Retinal pigment epithelial cell (primary cell): ENCODE data around the gene ACOT11.

Experiments
- DNase-seq: peaks from one replicate; pipeline ENCODE4 v3.0.0-alpha.2; 2010; ENCODE audit warnings: low read depth
- H3K4me3 ChIP-seq: 2 replicates; pipeline ENCODE4 v1.5.1; 2011; ENCODE audit warnings: mild to moderate bottlenecking, low read length, control low read depth, moderate library complexity
- TF ChIP-seq, protein P1 (sequence below): conservative IDR thresholded peaks from 2 replicates; pipeline ENCODE4 v1.5.1; 2011; ENCODE audit warnings: low read depth, low read length, control low read depth, inconsistent platforms

Gene ACOT11

DNA sequence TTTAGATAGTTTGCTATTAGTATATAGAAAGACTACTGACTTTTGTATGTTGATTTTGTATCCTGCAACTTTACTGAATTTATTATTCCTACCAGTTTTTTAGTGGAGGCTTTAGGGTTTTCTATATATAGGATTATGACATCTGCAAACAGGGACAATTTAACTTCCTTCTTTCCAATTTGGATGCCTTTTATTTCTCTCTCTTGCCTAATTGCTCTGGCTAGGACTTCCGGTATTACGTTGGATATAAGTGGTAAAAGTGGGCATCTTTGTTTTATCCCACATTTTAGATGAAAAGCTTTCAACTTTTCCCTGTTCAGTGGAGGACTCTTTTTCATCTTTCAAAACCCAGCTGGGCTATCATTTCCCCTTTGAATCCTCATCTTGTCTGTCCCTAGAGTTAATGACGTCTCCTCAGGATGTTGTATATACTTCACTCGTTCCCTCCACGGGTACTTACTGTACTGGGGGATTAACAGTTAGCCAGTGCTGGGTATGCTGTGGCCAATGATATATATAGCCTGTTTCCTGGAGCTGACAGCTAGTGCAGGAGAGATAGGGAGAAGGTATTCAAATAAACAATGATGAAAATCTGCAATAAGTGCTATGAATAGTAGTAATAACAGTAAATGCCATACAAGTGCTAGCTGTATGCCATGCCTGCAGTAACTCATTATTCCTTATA is 9.8 kb downstream of the ACOT11 start:
- no peak overlapping the region for H3K4me3 ChIP-seq
- TF ChIP-seq, protein P1, sequence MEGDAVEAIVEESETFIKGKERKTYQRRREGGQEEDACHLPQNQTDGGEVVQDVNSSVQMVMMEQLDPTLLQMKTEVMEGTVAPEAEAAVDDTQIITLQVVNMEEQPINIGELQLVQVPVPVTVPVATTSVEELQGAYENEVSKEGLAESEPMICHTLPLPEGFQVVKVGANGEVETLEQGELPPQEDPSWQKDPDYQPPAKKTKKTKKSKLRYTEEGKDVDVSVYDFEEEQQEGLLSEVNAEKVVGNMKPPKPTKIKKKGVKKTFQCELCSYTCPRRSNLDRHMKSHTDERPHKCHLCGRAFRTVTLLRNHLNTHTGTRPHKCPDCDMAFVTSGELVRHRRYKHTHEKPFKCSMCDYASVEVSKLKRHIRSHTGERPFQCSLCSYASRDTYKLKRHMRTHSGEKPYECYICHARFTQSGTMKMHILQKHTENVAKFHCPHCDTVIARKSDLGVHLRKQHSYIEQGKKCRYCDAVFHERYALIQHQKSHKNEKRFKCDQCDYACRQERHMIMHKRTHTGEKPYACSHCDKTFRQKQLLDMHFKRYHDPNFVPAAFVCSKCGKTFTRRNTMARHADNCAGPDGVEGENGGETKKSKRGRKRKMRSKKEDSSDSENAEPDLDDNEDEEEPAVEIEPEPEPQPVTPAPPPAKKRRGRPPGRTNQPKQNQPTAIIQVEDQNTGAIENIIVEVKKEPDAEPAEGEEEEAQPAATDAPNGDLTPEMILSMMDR, result no peak

DNA sequence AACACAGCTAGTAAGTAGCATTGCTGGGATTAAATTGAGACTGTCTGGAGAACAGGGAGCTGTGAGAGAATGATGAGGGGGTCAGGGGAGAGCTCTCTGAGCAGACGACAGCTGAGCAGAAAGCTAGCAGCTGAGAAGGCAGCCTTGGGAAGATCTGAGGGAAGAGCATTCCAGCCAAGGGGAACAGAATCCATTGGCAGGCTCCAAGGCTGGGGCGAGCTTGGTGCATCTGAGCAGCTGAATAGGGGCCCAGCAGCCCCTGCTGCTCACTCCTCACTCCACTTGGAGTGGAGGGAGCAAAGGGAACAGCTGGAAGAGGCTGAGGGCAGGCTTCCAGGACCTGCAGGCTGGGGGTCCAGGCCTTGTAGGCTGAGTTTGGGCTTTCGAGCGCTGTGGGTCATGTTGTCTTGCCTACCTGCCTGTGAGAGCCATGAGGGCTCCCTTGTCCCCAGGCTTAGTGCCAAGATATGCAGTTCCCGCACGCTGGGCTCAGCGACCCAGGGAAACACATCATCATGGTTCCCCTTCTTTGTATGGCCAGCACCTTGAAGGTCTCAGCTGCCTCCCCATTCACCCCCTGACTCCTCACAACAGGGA is 10.5 kb downstream of the ACOT11 start:
- H3K4me3 ChIP-seq, result no peak overlapping the region
- DNase-seq, result no peak
- TF ChIP-seq, protein P1, result no peak

More for the DNA sequence above, 9.8 kb downstream of the ACOT11 start:
- DNase-seq, result no peak

DNA sequence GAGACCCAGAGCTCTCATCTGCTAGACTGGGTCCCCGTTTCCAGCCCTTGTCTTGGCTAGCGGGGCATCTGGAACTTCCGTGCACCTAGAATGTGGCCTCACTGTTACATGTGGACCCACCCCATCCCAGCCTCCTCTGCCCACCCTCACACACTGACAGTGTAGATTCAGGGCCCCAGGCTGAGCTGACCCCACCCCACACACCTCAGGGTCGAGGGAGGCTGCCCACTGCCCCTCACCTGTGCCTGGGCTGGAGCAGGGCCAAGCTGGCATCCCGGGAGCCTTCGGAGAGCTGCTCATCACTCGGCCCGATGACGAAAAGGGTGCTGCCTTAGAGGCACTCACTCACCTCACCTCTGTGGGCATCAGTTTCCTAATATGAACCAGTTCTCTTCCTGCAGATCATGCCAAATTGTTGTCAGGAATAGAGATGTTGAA is 11.1 kb downstream of the ACOT11 start:
- no peak overlapping the region for H3K4me3 ChIP-seq
- DNase-seq, result no peak
- TF ChIP-seq, protein P1, result no peak

DNA sequence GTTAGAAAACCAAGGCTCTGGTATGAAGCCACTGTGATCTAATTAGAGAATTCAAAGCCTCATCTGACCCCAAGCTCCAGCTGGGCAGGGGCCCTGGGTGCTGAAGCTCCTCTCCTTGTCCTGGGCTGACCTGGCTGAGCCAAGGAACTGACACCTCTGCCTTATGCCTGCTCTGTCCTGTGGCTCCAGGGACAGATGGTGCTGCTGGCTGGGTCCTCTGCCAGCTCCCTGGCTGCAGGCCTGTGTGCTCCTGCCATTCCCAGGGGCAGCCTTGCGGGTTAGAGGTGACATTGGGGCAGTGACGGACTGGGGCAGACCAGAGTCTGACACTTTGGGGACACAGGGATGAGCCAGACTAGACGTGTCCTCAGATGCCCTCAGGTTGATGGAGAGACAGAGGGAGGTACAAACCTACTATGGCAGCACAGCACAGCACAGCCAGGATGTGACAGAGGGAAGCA is 11.8 kb downstream of the ACOT11 start:
- no peak overlapping the region for H3K4me3 ChIP-seq
- DNase-seq, result no peak
- TF ChIP-seq, protein P1, result no peak

DNA sequence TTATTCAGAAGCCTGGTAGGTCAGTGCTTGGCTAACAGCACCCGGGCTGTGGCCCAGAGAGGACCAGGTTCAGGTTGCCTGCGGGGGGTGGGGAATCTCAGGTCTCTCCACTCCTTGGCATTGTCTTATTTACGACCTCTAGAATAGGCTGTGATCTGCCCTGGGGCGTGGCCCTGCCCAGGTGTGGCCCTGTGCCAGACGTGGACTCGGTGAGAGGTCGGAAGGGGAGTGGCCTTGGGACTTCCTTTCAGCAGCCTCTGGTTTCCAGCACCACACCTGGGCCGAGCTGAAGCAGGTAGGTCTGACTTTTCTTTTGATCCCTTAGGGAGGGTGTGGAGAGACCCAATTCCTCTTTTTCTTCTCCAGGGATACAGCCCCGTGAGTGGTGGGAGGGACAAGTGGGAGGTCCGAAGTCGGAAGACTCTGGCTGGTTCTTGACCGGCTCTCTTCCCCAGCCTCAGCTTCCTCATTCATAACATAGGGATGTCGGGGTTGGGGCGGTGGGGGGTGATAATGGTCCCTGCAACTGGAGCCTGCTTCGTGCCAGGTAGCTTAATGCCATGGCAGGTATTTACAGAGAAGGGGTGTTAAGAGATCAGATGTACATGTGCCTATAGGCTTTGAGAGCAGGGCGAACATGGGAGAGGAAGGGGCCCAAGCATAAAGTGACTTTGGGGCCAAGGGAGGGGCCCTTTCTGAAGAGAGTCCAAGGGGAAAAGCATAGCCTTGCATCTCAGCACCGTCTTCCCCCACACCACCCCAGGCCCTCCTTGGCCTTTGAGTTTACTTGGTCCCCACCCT is 16.5 kb downstream of the ACOT11 start:
- TF ChIP-seq, protein P1, result no peak
- no peak for DNase-seq
- no peak overlapping the region for H3K4me3 ChIP-seq

DNA sequence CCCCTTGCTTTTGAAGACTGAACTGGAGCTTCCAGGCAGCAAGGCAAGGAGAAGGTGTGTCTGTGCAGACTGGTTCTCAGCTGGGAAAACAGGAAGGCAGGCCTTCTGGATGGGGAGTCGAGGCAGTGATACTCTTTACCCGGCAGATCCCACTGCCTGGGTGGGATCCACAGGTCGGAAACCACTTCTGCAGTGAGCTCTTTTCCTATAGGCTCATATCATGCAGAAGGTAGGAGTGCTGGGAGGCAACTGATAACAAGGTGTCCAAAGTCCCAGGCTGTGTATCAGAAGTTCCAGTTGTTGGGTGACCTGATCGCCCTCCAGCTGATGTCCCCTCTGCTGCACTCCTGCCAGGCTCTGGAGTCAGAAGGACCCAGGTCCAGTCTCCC is 17.1 kb downstream of the ACOT11 start:
- no peak overlapping the region for H3K4me3 ChIP-seq
- DNase-seq, result no peak
- TF ChIP-seq, protein P1, result no peak
